GM12892 (cell line): Measurements from ENCODE around the gene CLN5.

ENCODE experiments used
- POLR2A ChIP-seq: IDR thresholded peaks from 2 replicates; pipeline ENCODE4 v1.6.1; 2011; ENCODE audit warnings: low read depth, low read length, control low read depth
- POLR2AphosphoS5 ChIP-seq: IDR thresholded peaks from 2 replicates; pipeline ENCODE4 v1.6.1; 2011; ENCODE audit warnings: low read depth, low read length, control low read depth

DNA sequence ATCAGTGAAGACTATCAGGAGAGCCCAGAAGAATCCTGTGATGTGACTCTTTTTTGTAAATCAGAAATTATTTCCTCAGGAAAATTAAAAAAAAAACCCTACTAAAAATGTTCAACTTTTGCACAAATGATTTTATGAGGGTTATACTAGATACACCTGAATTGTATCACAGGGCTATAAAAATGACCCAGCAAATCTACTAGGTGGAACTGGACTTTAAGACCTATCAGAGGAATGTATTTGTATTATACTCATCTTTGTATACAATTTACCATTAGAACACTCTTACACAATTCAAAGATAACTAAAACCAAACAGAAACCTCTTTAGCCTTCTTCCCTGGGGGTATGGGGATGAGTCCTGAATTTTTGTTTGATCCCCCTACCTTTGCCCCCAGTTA, 27.9 kb downstream of the CLN5 start:
- TF ChIP-seq POLR2A (no peak), POLR2AphosphoS5 (no peak)
